Caco-2 (cell line): ENCODE results near the gene CCL4. TPM values are rescaled to one million over a fixed set of nuclear protein-coding genes. Genes with fewer than 3 reads are reported as not detected.

Source experiments
- BruUV-seq: library from RNA; stranded (reverse); fragments of 400-500 nt; replicated peaks from 2 replicates; lab custom pipeline; 2021; lab: Mats Ljungman, UMichigan
- CTCF ChIA-PET: fragments of 300-600 bp; sonication (Branson Sonifier 250); formaldehyde crosslinking; loops from one replicate; lab custom pipeline; 2022; ENCODE audit warnings: antibody characterized with exemption; lab: Charles Lee
- POLR2A ChIA-PET: fragments of 300-600 bp; sonication (Branson Sonifier 250); formaldehyde crosslinking; loops from one replicate; lab custom pipeline; 2022; ENCODE audit warnings: antibody characterized with exemption; lab: Charles Lee
- DNase-seq, 2 experiments: peaks; one replicate each; pipeline versions ENCODE4 v3.0.0 to v3.0.0-alpha.2; 2020 to 2022
- H3K27me3 ChIP-seq: replicated peaks from 2 replicates; pipeline ENCODE4 v1.6.0; 2011; ENCODE audit warnings: low read length; ENCODE audit not compliant: control insufficient read depth, insufficient read depth
- H3K36me3 ChIP-seq: 2 replicates; pipeline ENCODE4 v1.5.1; 2011; ENCODE audit warnings: low read length; ENCODE audit not compliant: control insufficient read depth, insufficient read depth
- H3K4me1 ChIP-seq: fragments of 250-450 bp; sonication (Bioruptor Pico); 2 replicates; pipeline ENCODE4 v1.5.1; 2020; ENCODE audit warnings: mild to moderate bottlenecking
- H3K4me3 ChIP-seq: 2 replicates; pipeline ENCODE4 v1.5.1; 2011; ENCODE audit warnings: low read depth, mild to moderate bottlenecking, control low read depth, low read length
- H3K9me3 ChIP-seq: fragments of 250-450 bp; sonication (Bioruptor Pico); 2 replicates; pipeline ENCODE4 v1.5.1; 2020; ENCODE audit warnings: mild to moderate bottlenecking, moderate library complexity
- H3K27ac Mint-ChIP-seq: one replicate; pipeline ENCODE4 v1.8.0; 2022; ENCODE audit warnings: mixed read lengths; ENCODE audit not compliant: unreplicated experiment
- H3K27me3 Mint-ChIP-seq: one replicate; pipeline ENCODE4 v1.8.0; 2022; ENCODE audit warnings: mixed read lengths; ENCODE audit not compliant: insufficient read depth, unreplicated experiment
- H3K36me3 Mint-ChIP-seq: one replicate; pipeline ENCODE4 v1.8.0; 2022; ENCODE audit warnings: mild to moderate bottlenecking, mixed read lengths; ENCODE audit not compliant: insufficient read depth, unreplicated experiment
- H3K4me1 Mint-ChIP-seq: one replicate; pipeline ENCODE4 v1.8.0; 2022; ENCODE audit warnings: low read depth, mixed read lengths; ENCODE audit not compliant: unreplicated experiment
- H3K4me3 Mint-ChIP-seq: one replicate; pipeline ENCODE4 v1.8.0; 2022; ENCODE audit warnings: mild to moderate bottlenecking, moderate library complexity, mixed read lengths; ENCODE audit not compliant: unreplicated experiment
- H3K9me3 Mint-ChIP-seq: one replicate; pipeline ENCODE4 v1.8.0; 2022; ENCODE audit warnings: mixed read lengths; ENCODE audit not compliant: unreplicated experiment
- CTCF ChIP-seq, 2 experiments: fragments of 200-600 bp in 1 of 2; IDR thresholded peaks; 1 replicate in 1 of 2; 2 replicates in 1 of 2; pipeline versions ENCODE4 v1.5.1 to v1.8.0; 2011 to 2022; ENCODE audit warnings: antibody characterized with exemption in 1 of 2, control low read depth in 1 of 2, inconsistent platforms in 1 of 2, low read depth in 1 of 2, low read length in 1 of 2, mild to moderate bottlenecking in 1 of 2, moderate library complexity in 1 of 2; ENCODE audit not compliant: insufficient read depth in 1 of 2, severe bottlenecking in 1 of 2, unreplicated experiment in 1 of 2
- intact Hi-C: fragments of 100-400 bp; cut with micrococcal nuclease; formaldehyde crosslinking; loops from one replicate; pipeline ENCODE4 v1.10.0; 2022; ENCODE audit not compliant: unreplicated experiment
- total RNA-seq: library from RNA; stranded (reverse); gene quantifications from 2 replicates; pipeline ENCODE4 v1.2.3, GENCODE V29; 2022

Gene CCL4
- total RNA-seq, 1 experiment from 2014 or later: not detected

- intact Hi-C loops: no loop called here
- H3K9me3 Mint-ChIP-seq: no peaks in the 10 kb centered on the region
- H3K27ac Mint-ChIP-seq: no peak overlapping the region
- no peaks in the 10 kb centered on the region for H3K27me3 ChIP-seq
- BruUV-seq: no TSS peak
- H3K4me3 ChIP-seq: no peak overlapping the region
- ChIA-PET CTCF (no interaction called here), POLR2A (no interaction called here)
- peaks cover 8% of the 10 kb centered on the region for H3K27me3 Mint-ChIP-seq
- H3K4me3 Mint-ChIP-seq: no peak overlapping the region
- peaks cover 11% of the 10 kb centered on the region; the same call in 1 of the 2 replicates for H3K4me1 ChIP-seq
- H3K4me1 Mint-ChIP-seq: peaks cover 10% of the 10 kb centered on the region
- H3K9me3 ChIP-seq: no peaks in the 10 kb centered on the region
- no peak for DNase-seq
- no peaks in the 10 kb centered on the region for H3K36me3 ChIP-seq
- TF ChIP-seq CTCF (IDR thresholded peaks at IDR 0.05; ENCODE audit: insufficient read depth in 1 of 2, low read depth in 1 of 2, low read length in 1 of 2, severe bottlenecking in 1 of 2, unreplicated experiment in 1 of 2): no peak
- H3K36me3 Mint-ChIP-seq: no peaks in the 10 kb centered on the region
These were observed 28.8 kb downstream of the CCL4 start for GRCh38 chr17:36132421-36132831.

GRCh38 chr17:36133602-36134236 lies 30.1 kb downstream of the CCL4 start:
- no peak for TF ChIP-seq CTCF (IDR thresholded peaks at IDR 0.05; ENCODE audit: insufficient read depth in 1 of 2, low read depth in 1 of 2, low read length in 1 of 2, severe bottlenecking in 1 of 2, unreplicated experiment in 1 of 2)
- H3K36me3 ChIP-seq: no peaks in the 10 kb centered on the region
- Mint-ChIP-seq H3K36me3 (no peaks in the 10 kb centered on the region), H3K27me3 (peaks cover 8% of the 10 kb centered on the region), H3K4me3 (no peak overlapping the region), H3K27ac (no peak overlapping the region), H3K4me1 (peaks cover 10% of the 10 kb centered on the region), H3K9me3 (no peaks in the 10 kb centered on the region)
- no peaks in the 10 kb centered on the region for H3K27me3 ChIP-seq
- ChIA-PET CTCF (no interaction called here), POLR2A (no interaction called here)
- no peak for DNase-seq
- H3K9me3 ChIP-seq: no peaks in the 10 kb centered on the region
- H3K4me3 ChIP-seq: no peak overlapping the region
- BruUV-seq: no TSS peak
- H3K4me1 ChIP-seq: peaks cover 11% of the 10 kb centered on the region; the same call in 1 of the 2 replicates
- intact Hi-C loops: no loop called here

- H3K27me3 Mint-ChIP-seq: no peaks in the 10 kb centered on the region
- intact Hi-C loops: no loop called here
- POLR2A ChIA-PET: no interaction called here
These were observed 31.8 kb downstream of the CCL4 start for GRCh38 chr17:36135465-36135864.

More at GRCh38 chr17:36135465-36135864, 31.8 kb downstream of the CCL4 start:
- Histone ChIP-seq H3K36me3 (no peaks in the 10 kb centered on the region), H3K27me3 (no peaks in the 10 kb centered on the region), H3K4me3 (no peak overlapping the region), H3K4me1 (peaks cover 11% of the 10 kb centered on the region; the same call in 1 of the 2 replicates), H3K9me3 (no peaks in the 10 kb centered on the region)
- no peak overlapping the region for H3K4me3 Mint-ChIP-seq
- CTCF ChIA-PET: interaction anchor here (1.0 kb wide), 1 partner anchor 13 kb away, joined by 6 read pairs; no protein-coding TSS in a partner anchor
- BruUV-seq: no TSS peak
- H3K27ac Mint-ChIP-seq: no peak overlapping the region
- H3K4me1 Mint-ChIP-seq: peaks cover 10% of the 10 kb centered on the region
- no peaks in the 10 kb centered on the region for H3K9me3 Mint-ChIP-seq
- no peaks in the 10 kb centered on the region for H3K36me3 Mint-ChIP-seq
- no peak for TF ChIP-seq CTCF (IDR thresholded peaks at IDR 0.05; ENCODE audit: insufficient read depth in 1 of 2, low read depth in 1 of 2, low read length in 1 of 2, severe bottlenecking in 1 of 2, unreplicated experiment in 1 of 2)
- DNase-seq: no peak
